H9 (cell line): ENCODE measurements around the gene MSN. TPM values are rescaled to one million over a fixed set of nuclear protein-coding genes. Genes with fewer than 3 reads are reported as not detected.
"Not testable (repeated sequence)": the region's sequence is repeated elsewhere in the genome, so short reads cannot be mapped to it uniquely, and the experiment has no call there.

Experiments
- DNase-seq: peaks from one replicate; pipeline ENCODE4 v3.0.0-alpha.2; 2017
- H2AFZ ChIP-seq: one replicate; pipeline ENCODE4 v1.6.1; 2013; ENCODE audit warnings: mild to moderate bottlenecking, low read length, control low read depth, moderate library complexity
- H2AK5ac ChIP-seq: 2 replicates; pipeline ENCODE4 v1.6.1; 2013; ENCODE audit warnings: low read length, control low read depth, mixed read lengths; ENCODE audit not compliant: insufficient read length
- H2BK120ac ChIP-seq: one replicate; pipeline ENCODE4 v1.6.1; 2013; ENCODE audit warnings: low read depth, mild to moderate bottlenecking, low read length, control low read depth, inconsistent platforms; ENCODE audit not compliant: poor library complexity, severe bottlenecking
- H2BK12ac ChIP-seq: 2 replicates; pipeline ENCODE4 v1.6.1; 2013; ENCODE audit warnings: low read length, control low read depth, mixed read lengths, low read depth; ENCODE audit not compliant: insufficient read length
- H2BK15ac ChIP-seq: 2 replicates; pipeline ENCODE4 v1.6.1; 2013; ENCODE audit warnings: low read depth, low read length, control low read depth
- H2BK20ac ChIP-seq: one replicate; pipeline ENCODE4 v1.6.1; 2013; ENCODE audit warnings: low read depth, mild to moderate bottlenecking, low read length, control low read depth, inconsistent platforms; ENCODE audit not compliant: poor library complexity, severe bottlenecking
- H2BK5ac ChIP-seq: 2 replicates; pipeline ENCODE4 v1.6.1; 2013; ENCODE audit warnings: low read length, control low read depth, mixed read lengths; ENCODE audit not compliant: insufficient read length
- H3K14ac ChIP-seq: 2 replicates; pipeline ENCODE4 v1.6.1; 2013; ENCODE audit warnings: low read length, control low read depth; ENCODE audit not compliant: insufficient read depth
- H3K18ac ChIP-seq: 2 replicates; pipeline ENCODE4 v1.6.1; 2013; ENCODE audit warnings: low read depth, mild to moderate bottlenecking, mixed read lengths, low read length, control low read depth; ENCODE audit not compliant: insufficient read length
- H3K23ac ChIP-seq: 2 replicates; pipeline ENCODE4 v1.6.1; 2013; ENCODE audit warnings: low read length, control low read depth, mixed read lengths, low read depth; ENCODE audit not compliant: insufficient read length
- H3K23me2 ChIP-seq: 2 replicates; pipeline ENCODE4 v1.6.1; 2013; ENCODE audit warnings: low read depth, mild to moderate bottlenecking, mixed read lengths, low read length, control low read depth; ENCODE audit not compliant: insufficient read length, poor library complexity, severe bottlenecking
- H3K27ac ChIP-seq: 2 replicates; pipeline ENCODE4 v1.5.1; 2013; ENCODE audit warnings: low read length, control low read depth, mixed read lengths, low read depth; ENCODE audit not compliant: insufficient read length
- H3K27me3 ChIP-seq: 2 replicates; pipeline ENCODE4 v1.6.1; 2013; ENCODE audit warnings: low read length, control low read depth, inconsistent platforms; ENCODE audit not compliant: insufficient read depth
- H3K4ac ChIP-seq: 2 replicates; pipeline ENCODE4 v1.6.1; 2013; ENCODE audit warnings: low read depth, mild to moderate bottlenecking, control low read depth, inconsistent platforms, low read length, moderate library complexity
- H3K4me1 ChIP-seq: 2 replicates; pipeline ENCODE4 v1.6.1; 2013; ENCODE audit warnings: low read length, control low read depth, inconsistent platforms; ENCODE audit not compliant: insufficient read depth
- H3K4me2 ChIP-seq: 2 replicates; pipeline ENCODE4 v1.6.1; 2013; ENCODE audit warnings: low read length, control low read depth, mixed read lengths; ENCODE audit not compliant: insufficient read length, insufficient read depth
- H3K56ac ChIP-seq: 2 replicates; pipeline ENCODE4 v1.6.1; 2013; ENCODE audit warnings: low read depth, mild to moderate bottlenecking, mixed read lengths, low read length, control low read depth; ENCODE audit not compliant: insufficient read length
- H3K79me1 ChIP-seq: 2 replicates; pipeline ENCODE4 v1.6.1; 2013; ENCODE audit warnings: low read depth, mild to moderate bottlenecking, moderate library complexity, low read length, control low read depth, inconsistent platforms; ENCODE audit not compliant: insufficient read depth, poor library complexity, severe bottlenecking
- H3K79me2 ChIP-seq: 2 replicates; pipeline ENCODE4 v1.6.1; 2013; ENCODE audit warnings: low read length, control low read depth, inconsistent platforms; ENCODE audit not compliant: insufficient read depth
- H3K9ac ChIP-seq: 2 replicates; pipeline ENCODE4 v1.6.1; 2013; ENCODE audit warnings: low read length, control low read depth, mixed read lengths; ENCODE audit not compliant: insufficient read length; ENCODE audit errors: extremely low read depth
- H3K9me3 ChIP-seq: one replicate; pipeline ENCODE4 v1.6.1; 2013; ENCODE audit warnings: low read depth, low read length, inconsistent platforms; ENCODE audit not compliant: control insufficient read depth
- H3T11ph ChIP-seq: one replicate; pipeline ENCODE4 v1.6.1; 2013; ENCODE audit warnings: mild to moderate bottlenecking, low read length, control low read depth, inconsistent platforms
- H4K20me1 ChIP-seq: one replicate; pipeline ENCODE4 v1.6.1; 2013; ENCODE audit not compliant: control insufficient read depth, insufficient read length, insufficient read depth
- H4K5ac ChIP-seq: 2 replicates; pipeline ENCODE4 v1.6.1; 2013; ENCODE audit warnings: low read depth, mild to moderate bottlenecking, mixed read lengths, low read length, control low read depth; ENCODE audit not compliant: insufficient read length
- H4K8ac ChIP-seq: replicated peaks from 2 replicates; pipeline ENCODE4 v1.6.1; 2013; ENCODE audit warnings: low read length, control low read depth, mixed read lengths, low read depth; ENCODE audit not compliant: insufficient read length
- H4K91ac ChIP-seq: 2 replicates; pipeline ENCODE4 v1.6.1; 2013; ENCODE audit warnings: low read depth, mild to moderate bottlenecking, moderate library complexity, mixed read lengths, low read length, control low read depth; ENCODE audit not compliant: insufficient read length
- H3K27ac Mint-ChIP-seq, 3 experiments: 2 replicates in 2 of 3; 3 replicates in 1 of 3; pipeline ENCODE4 v1.8.0; 2020 to 2021; ENCODE audit warnings: mixed read lengths in 3 of 3, mild to moderate bottlenecking in 1 of 3, moderate library complexity in 1 of 3
- H3K27me3 Mint-ChIP-seq: 2 replicates; pipeline ENCODE4 v1.8.0; 2021; ENCODE audit warnings: low read depth, mild to moderate bottlenecking, moderate library complexity, mixed read lengths
- H3K36me3 Mint-ChIP-seq, 3 experiments: 2 replicates in 2 of 3; 3 replicates in 1 of 3; pipeline ENCODE4 v1.8.0; 2020 to 2021; ENCODE audit warnings: low read depth in 3 of 3, mixed read lengths in 3 of 3; ENCODE audit not compliant: insufficient read depth in 1 of 3
- H3K4me1 Mint-ChIP-seq, 2 experiments: 2 replicates each; pipeline ENCODE4 v1.8.0; 2020; ENCODE audit warnings: mixed read lengths in 2 of 2
- H3K4me3 Mint-ChIP-seq, 2 experiments: 2 replicates in 1 of 2; 3 replicates in 1 of 2; pipeline ENCODE4 v1.8.0; 2020 to 2021; ENCODE audit warnings: mild to moderate bottlenecking in 2 of 2, mixed read lengths in 2 of 2, moderate library complexity in 1 of 2
- H3K9me3 Mint-ChIP-seq, 2 experiments: 2 replicates in 1 of 2; 3 replicates in 1 of 2; pipeline ENCODE4 v1.8.0; 2020; ENCODE audit warnings: mild to moderate bottlenecking in 2 of 2, mixed read lengths in 2 of 2, moderate library complexity in 1 of 2
- WGBS: extraction: QIAGEN DNeasy Blood & Tissue Kit; methylation state at CpG from one replicate; pipeline ENCODE4 v1.1.7; 2013; ENCODE audit warnings: missing lambda C conversion rate, low lambda C conversion rate, mixed read lengths; ENCODE audit not compliant: insufficient read length; ENCODE audit errors: extremely low coverage; 5-methylcytosine and 5-hydroxymethylcytosine counted together
- total RNA-seq: library from RNA; stranded (reverse); gene quantifications from 2 replicates; pipeline ENCODE4 v1.2.1, GENCODE V29; 2021
- TF ChIP-seq, protein P1 (sequence below): fragments of 200-600 bp; sonication (generic); conservative IDR thresholded peaks from 3 replicates; pipeline ENCODE4 v1.8.0; 2021; ENCODE audit warnings: antibody characterized with exemption, mild to moderate bottlenecking

MSN gene
- total RNA-seq, 1 experiment from 2014 or later, result 126 TPM

DNA sequence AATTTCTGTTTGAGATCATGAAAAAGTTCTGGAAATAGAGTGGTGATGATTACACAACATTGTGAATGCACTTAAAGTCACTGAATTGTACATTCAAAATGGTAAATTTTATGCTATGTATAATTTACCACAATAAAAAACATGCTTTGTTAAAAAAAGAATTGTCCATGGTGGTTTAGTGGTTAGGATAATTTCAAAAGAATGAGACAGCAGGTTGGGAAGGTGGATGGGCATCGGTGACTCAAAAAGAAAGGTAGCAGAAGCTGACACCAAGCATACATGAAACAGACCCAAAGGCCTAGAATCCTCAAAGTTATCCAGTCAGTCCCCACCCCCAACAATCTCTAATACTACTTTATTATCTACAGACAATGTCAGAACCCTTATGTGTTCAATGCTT, 91.1 kb downstream of the MSN start:
- Histone ChIP-seq H3K56ac (no peak overlapping the region), H4K5ac (no peak overlapping the region), H2BK20ac (no peak overlapping the region), H3K27ac (no peak overlapping the region), H3K27me3 (no peaks in the 10 kb centered on the region), H4K8ac (no peak overlapping the region), H3K23ac (no peak overlapping the region), H3K9me3 (peaks cover 4% of the 10 kb centered on the region), H3K18ac (no peak overlapping the region), H3K4me2 (no peak overlapping the region), H3K23me2 (no peaks in the 10 kb centered on the region), H3K4ac (no peak overlapping the region), H2AK5ac (no peak overlapping the region), H3K14ac (no peak overlapping the region), H3K79me2 (no peaks in the 10 kb centered on the region), H4K91ac (no peak overlapping the region), H2BK15ac (no peak overlapping the region), H3K9ac (no peak overlapping the region), H2BK12ac (no peak overlapping the region), H3K4me1 (no peaks in the 10 kb centered on the region), H3T11ph (no peak overlapping the region), H2BK5ac (no peak overlapping the region), H4K20me1 (no peaks in the 10 kb centered on the region), H3K79me1 (no peaks in the 10 kb centered on the region), H2BK120ac (no peak overlapping the region), H2AFZ (no peak overlapping the region)
- Mint-ChIP-seq H3K36me3 (peaks cover 0 to 5% (median 0%) of the 10 kb centered on the region in 3 experiments; a peak in 3 of 7 replicates), H3K27me3 (peaks cover 2% of the 10 kb centered on the region; the same call in 1 of the 2 replicates), H3K4me3 (no peak overlapping the region), H3K4me1 (no peaks in the 10 kb centered on the region), H3K9me3 (peaks cover 78 to 79% of the 10 kb centered on the region in 2 experiments), H3K27ac (no peak overlapping the region)
- TF ChIP-seq, protein P1, sequence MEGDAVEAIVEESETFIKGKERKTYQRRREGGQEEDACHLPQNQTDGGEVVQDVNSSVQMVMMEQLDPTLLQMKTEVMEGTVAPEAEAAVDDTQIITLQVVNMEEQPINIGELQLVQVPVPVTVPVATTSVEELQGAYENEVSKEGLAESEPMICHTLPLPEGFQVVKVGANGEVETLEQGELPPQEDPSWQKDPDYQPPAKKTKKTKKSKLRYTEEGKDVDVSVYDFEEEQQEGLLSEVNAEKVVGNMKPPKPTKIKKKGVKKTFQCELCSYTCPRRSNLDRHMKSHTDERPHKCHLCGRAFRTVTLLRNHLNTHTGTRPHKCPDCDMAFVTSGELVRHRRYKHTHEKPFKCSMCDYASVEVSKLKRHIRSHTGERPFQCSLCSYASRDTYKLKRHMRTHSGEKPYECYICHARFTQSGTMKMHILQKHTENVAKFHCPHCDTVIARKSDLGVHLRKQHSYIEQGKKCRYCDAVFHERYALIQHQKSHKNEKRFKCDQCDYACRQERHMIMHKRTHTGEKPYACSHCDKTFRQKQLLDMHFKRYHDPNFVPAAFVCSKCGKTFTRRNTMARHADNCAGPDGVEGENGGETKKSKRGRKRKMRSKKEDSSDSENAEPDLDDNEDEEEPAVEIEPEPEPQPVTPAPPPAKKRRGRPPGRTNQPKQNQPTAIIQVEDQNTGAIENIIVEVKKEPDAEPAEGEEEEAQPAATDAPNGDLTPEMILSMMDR, result no peak
- no peak for DNase-seq
- no CpG with 5 or more reads among the region's 1 CpG for WGBS

DNA sequence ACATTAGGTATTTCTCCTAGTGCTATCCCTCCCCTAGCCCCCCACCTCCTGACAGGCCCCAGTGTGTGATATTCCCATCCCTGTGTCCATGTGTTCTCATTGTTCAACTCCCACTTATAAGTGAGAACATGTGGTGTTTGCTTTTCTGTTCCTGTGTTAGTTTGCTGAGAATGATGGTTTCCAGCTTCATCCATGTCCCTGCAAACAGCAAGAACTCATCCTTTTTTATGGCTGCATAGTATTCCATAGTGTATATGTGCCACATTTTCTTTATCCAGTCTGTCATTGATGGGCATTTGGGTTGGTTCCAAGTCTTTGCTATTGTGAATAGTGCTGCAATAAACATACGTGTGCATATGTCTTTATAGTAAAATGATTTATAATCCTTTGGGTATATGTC, 92.1 kb downstream of the MSN start:
- not testable (repeated sequence) for H3K27ac ChIP-seq, H3T11ph ChIP-seq, H3K27ac Mint-ChIP-seq, H2AK5ac ChIP-seq, H2AFZ ChIP-seq, H2BK20ac ChIP-seq, DNase-seq, H3K27me3 Mint-ChIP-seq, H2BK5ac ChIP-seq, H2BK12ac ChIP-seq, H3K9me3 ChIP-seq, H3K23ac ChIP-seq, H3K79me1 ChIP-seq, H3K14ac ChIP-seq, H2BK15ac ChIP-seq, H3K4me1 ChIP-seq, H3K4me1 Mint-ChIP-seq, H3K18ac ChIP-seq, H3K4ac ChIP-seq, H3K56ac ChIP-seq, H4K8ac ChIP-seq, H3K4me2 ChIP-seq, H3K23me2 ChIP-seq, H4K5ac ChIP-seq, H3K27me3 ChIP-seq, H4K91ac ChIP-seq, H3K79me2 ChIP-seq, H3K36me3 Mint-ChIP-seq, H2BK120ac ChIP-seq, H3K4me3 Mint-ChIP-seq, H3K9ac ChIP-seq, H4K20me1 ChIP-seq
- WGBS, result no CpG with 5 or more reads among the region's 1 CpG
- peaks cover 78% of the 10 kb centered on the region in 2 experiments for H3K9me3 Mint-ChIP-seq
